ENCODE data around the gene DNLZ.

Gene DNLZ

GRCh38 chr9:136359774-136360718 is 3.5 kb downstream of the DNLZ start:
- H3K4me3 ChIP-seq (ENCODE audit: control insufficient read depth, low read depth, low read length) = no peak overlapping the region
- no peak for TF ChIP-seq CTCF (IDR thresholded peaks at IDR 0.05; ENCODE audit: control insufficient read depth, insufficient read depth, low read depth, low read length, missing control alignments)
- DNase-seq (ENCODE audit: low read depth) = no peak

DNA sequence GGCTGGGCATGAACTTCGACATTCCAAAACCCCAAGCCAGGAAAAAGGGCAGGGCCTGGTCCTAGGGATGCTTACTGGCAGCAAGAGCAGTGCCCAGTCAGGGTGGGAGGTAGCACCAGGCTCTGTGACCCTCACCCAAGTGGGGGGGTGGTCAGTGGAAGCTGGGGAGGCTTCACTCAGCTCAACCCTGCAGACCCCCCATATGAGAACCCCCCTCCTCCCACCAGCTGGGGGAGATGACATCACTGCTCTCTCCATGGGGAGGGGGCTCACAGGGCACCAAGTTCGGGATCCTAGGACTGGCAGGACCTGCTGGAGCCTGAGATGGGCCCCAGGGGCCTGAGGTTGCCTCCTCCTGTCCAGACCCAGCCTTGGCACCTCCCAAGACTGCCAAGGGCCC is 4.7 kb downstream of the DNLZ start:
- no peak for TF ChIP-seq CTCF (IDR thresholded peaks at IDR 0.05; ENCODE audit: control insufficient read depth, insufficient read depth, low read depth, low read length, missing control alignments)
- DNase-seq (ENCODE audit: low read depth) = no peak

GRCh38 chr9:136358016-136358415 is 5.5 kb downstream of the DNLZ start:
- H3K4me3 ChIP-seq (ENCODE audit: control insufficient read depth, low read depth, low read length) = no peak overlapping the region
- DNase-seq (ENCODE audit: low read depth) = no peak
- no peak for TF ChIP-seq CTCF (IDR thresholded peaks at IDR 0.05; ENCODE audit: control insufficient read depth, insufficient read depth, low read depth, low read length, missing control alignments)

More for the DNA sequence above, 4.7 kb downstream of the DNLZ start:
- no peak overlapping the region for H3K4me3 ChIP-seq (ENCODE audit: control insufficient read depth, low read depth, low read length)

DNA sequence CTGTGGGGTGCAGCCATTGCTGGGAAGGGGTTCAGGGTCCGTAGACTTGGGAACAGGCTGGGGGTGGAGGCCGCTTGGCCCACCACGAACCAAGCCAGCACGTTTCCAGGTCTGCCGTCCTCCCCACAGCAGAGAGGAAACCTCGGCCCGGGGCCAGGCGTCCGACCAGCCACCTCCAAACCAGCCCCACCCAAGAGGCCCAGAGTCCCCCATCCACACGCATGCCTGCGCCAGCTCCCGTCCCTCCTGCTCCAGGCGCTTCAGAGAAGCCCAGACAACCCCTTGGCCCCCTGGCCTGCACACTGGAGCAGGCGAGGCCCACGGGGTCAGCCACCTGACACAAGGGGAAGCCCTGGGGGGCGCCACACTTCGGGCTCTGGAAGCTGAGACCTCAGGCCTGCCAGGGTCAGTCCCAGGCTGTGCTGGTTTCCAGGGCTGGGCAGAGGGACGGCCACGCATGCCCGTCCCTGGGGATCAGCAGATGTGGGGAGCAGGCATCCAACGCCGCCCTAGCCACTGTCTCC is 6.3 kb downstream of the DNLZ start:
- TF ChIP-seq CTCF (IDR thresholded peaks at IDR 0.05; ENCODE audit: control insufficient read depth, insufficient read depth, low read depth, low read length, missing control alignments) = no peak
- DNase-seq (ENCODE audit: low read depth) = no peak
- no peak overlapping the region for H3K4me3 ChIP-seq (ENCODE audit: control insufficient read depth, low read depth, low read length)

DNA sequence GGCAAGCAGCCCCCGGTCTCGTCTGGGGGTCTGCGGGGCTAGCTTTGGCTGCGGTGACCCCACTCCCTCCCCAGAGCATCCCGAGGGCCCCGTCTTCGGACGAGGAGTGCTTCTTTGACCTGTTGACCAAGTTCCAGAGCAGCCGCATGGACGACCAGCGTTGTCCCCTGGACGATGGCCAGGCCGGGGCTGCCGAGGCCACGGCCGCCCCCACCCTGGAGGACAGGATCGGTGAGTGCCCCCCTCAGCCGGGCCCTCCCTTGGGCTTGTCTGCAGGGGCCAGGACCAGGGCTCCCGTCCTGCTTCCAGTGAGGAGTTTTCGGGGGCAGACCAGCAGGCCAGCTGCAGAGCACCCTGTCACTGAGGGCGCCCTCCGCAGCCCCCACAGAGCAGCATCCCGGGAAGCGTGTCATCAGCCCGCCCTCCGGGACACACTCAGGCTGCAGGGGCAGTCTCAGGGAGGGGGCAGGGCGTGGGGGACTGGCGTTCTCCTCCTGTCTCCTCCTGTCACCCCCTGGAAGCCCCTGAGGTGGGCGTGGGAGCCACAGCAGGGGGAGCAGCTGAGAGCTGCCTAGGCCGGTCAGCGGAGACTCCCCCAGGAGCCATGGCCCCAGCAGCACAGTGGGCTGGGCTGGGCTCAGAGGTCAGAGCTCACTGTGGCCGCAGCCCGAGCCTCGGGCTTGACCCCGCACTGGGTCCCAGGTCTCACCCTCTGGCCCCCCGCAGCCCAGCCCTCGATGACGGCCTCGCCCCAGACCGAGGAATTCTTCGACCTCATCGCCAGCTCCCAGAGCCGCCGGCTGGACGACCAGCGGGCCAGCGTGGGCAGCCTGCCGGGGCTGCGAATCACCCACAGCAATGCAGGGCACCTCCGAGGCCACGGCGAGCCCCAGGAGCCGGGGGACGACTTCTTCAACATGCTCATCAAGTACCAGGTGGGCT is 7.7 kb downstream of the DNLZ start:
- no peak for TF ChIP-seq CTCF (IDR thresholded peaks at IDR 0.05; ENCODE audit: control insufficient read depth, insufficient read depth, low read depth, low read length, missing control alignments)
- no peak for DNase-seq (ENCODE audit: low read depth)
- no peak overlapping the region for H3K4me3 ChIP-seq (ENCODE audit: control insufficient read depth, low read depth, low read length)

- DNase-seq (ENCODE audit: low read depth) = no peak
- TF ChIP-seq CTCF (IDR thresholded peaks at IDR 0.05; ENCODE audit: control insufficient read depth, insufficient read depth, low read depth, low read length, missing control alignments) = no peak
- H3K4me3 ChIP-seq (ENCODE audit: control insufficient read depth, low read depth, low read length) = no peak overlapping the region
Measured at GRCh38 chr9:136354592-136355085, 8.9 kb downstream of the DNLZ start.

Data from AG09309 (cell line).